Astrocyte of the cerebellum (primary cell): Measurements from ENCODE around the gene GAGE10.

Experiments used
- DNase-seq: peaks from one replicate; pipeline ENCODE4 v3.0.0-alpha.2; 2011; ENCODE audit warnings: low read depth
- H3K4me3 ChIP-seq: 2 replicates; pipeline ENCODE4 v1.5.1; 2011; ENCODE audit warnings: mild to moderate bottlenecking, low read depth, low read length, moderate library complexity
- CTCF ChIP-seq: IDR thresholded peaks from 2 replicates; pipeline ENCODE4 v1.5.1; 2012; ENCODE audit warnings: low read length, low read depth, moderate library complexity, mild to moderate bottlenecking; ENCODE audit errors: missing control alignments
- in situ Hi-C: cut with HindIII; loops from 2 replicates; pipeline ENCODE4 v1.10.0; 2017; ENCODE audit warnings: low sequenced_read_pairs

The GAGE10 gene

GRCh38 chrX:49303346-49303745 is at the start of gene GAGE10:
GAGE10 (plus strand) TSS chrX:49303646; CDS start chrX:49304860, 1,214 bp downstream.
- DNase-seq, result no peak
- no peak for TF ChIP-seq CTCF
- in situ Hi-C loops, result no loop called here
- no peak within 1 kb of the TSS for H3K4me3 ChIP-seq

DNA sequence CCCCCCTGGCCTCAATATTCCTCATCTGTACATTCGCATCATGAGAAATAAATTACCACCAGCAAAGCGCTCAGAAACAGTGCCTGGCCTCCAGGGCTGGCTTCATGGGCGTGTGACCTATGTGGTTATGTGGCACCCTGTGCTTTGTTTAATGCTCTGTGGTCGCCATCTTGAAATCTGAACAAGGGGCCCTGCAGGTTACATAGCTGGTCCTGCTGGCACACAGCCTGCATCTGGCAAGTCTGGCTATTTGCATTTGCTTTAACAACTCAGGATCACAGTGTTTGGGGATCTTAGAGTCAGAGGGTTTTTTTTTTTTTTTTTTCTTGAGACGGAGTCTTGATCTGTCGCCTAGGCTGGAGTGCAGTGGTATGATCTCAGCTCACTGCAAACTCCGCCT is 48.8 kb upstream of the GAGE10 start:
- in situ Hi-C loops, result no loop called here
- no peak overlapping the region for H3K4me3 ChIP-seq
- no peak for DNase-seq
- no peak for TF ChIP-seq CTCF

DNA sequence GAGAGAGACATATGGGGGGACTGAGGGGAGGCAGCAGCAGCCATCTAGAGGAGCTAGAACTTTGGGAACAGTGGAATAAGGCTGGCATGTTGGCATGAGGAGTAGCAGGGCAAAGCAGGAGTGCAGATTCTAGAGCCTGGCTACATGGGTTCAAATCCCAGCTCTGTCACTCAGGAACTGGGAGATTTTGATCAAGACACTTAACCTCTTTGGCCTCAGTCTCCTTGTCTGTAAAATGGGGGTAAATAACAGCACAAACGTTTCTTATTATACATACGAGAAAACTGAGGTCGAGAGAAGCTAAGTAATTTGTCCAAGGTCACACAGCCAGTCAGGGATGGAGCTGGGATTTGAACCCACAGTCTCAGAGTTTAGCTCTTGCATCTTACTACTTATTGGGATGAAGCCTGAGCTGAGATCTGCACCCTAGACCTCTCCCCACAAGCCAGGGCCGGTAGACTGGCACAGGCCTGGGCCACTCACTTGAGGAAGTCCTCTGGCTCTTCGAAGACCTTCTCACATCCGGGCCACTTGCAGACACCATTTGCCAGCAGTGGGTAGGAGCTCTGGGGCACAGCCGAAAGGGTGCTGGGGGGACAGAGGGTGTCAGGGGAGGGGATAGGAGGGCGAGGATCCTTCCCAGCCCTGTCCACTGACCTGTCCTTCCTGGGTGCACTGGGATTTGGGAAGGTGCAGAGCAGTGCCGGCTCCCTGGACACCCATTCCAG is 47.0 kb upstream of the GAGE10 start:
- TF ChIP-seq CTCF, result no peak
- in situ Hi-C loops, result no loop called here
- no peak for DNase-seq
- H3K4me3 ChIP-seq, result no peak overlapping the region

- no peak for DNase-seq
- in situ Hi-C loops, result no loop called here
- TF ChIP-seq CTCF, result no peak
- no peak overlapping the region for H3K4me3 ChIP-seq
Observed at GRCh38 chrX:49257074-49257790, 46.2 kb upstream of the GAGE10 start.

GRCh38 chrX:49257846-49258748 is 45.3 kb upstream of the GAGE10 start:
- in situ Hi-C loops, result no loop called here
- no peak for DNase-seq
- no peak overlapping the region for H3K4me3 ChIP-seq
- TF ChIP-seq CTCF, result no peak

GRCh38 chrX:49258749-49259124 is 44.7 kb upstream of the GAGE10 start:
- no peak overlapping the region for H3K4me3 ChIP-seq
- no peak for TF ChIP-seq CTCF
- DNase-seq, result no peak
- in situ Hi-C loops, result no loop called here
